ENCODE data around the gene APOF.
"Not testable (repeated sequence)": the region's sequence is repeated elsewhere in the genome, so short reads cannot be mapped to it uniquely, and the experiment has no call there.

APOF gene

GRCh38 chr12:56350662-56351061 is 12.0 kb downstream of the APOF start:
- no peaks in the 10 kb centered on the region for H3K4me1 ChIP-seq
- no peaks in the 10 kb centered on the region for H3K79me2 ChIP-seq
- no peaks in the 10 kb centered on the region for H3K36me3 ChIP-seq (ENCODE audit: control insufficient read depth, insufficient read depth, low read length)

GRCh38 chr12:56348776-56349175 is 13.9 kb downstream of the APOF start:
- no peaks in the 10 kb centered on the region for H3K36me3 ChIP-seq (ENCODE audit: control insufficient read depth, insufficient read depth, low read length)
- no peak overlapping the region for H3K4me3 ChIP-seq (ENCODE audit: low read depth, low read length)
- no peak overlapping the region for H3K27ac ChIP-seq
- no peaks in the 10 kb centered on the region for H3K9me3 ChIP-seq (ENCODE audit: control insufficient read depth, low read length)
- no peak for TF ChIP-seq CTCF (IDR thresholded peaks at IDR 0.05)
- H3K4me1 ChIP-seq, result no peaks in the 10 kb centered on the region
- no peak overlapping the region for H2AFZ ChIP-seq
- no peaks in the 10 kb centered on the region for H3K27me3 ChIP-seq (ENCODE audit: control insufficient read depth, insufficient read depth, low read length)
- no peaks in the 10 kb centered on the region for H3K79me2 ChIP-seq
- no peak overlapping the region for H3K9ac ChIP-seq
- no peak overlapping the region for H3K4me2 ChIP-seq (ENCODE audit: low read length)

More at GRCh38 chr12:56350662-56351061, 12.0 kb downstream of the APOF start:
- no peak overlapping the region for H3K27ac ChIP-seq
- no peaks in the 10 kb centered on the region for H3K27me3 ChIP-seq (ENCODE audit: control insufficient read depth, insufficient read depth, low read length)
- no peak for TF ChIP-seq CTCF (IDR thresholded peaks at IDR 0.05)
- no peak overlapping the region for H2AFZ ChIP-seq
- H3K4me2 ChIP-seq (ENCODE audit: low read length), result no peak overlapping the region
- H3K4me3 ChIP-seq (ENCODE audit: low read depth, low read length), result no peak overlapping the region
- H3K9ac ChIP-seq, result no peak overlapping the region
- no peaks in the 10 kb centered on the region for H3K9me3 ChIP-seq (ENCODE audit: control insufficient read depth, low read length)

DNA sequence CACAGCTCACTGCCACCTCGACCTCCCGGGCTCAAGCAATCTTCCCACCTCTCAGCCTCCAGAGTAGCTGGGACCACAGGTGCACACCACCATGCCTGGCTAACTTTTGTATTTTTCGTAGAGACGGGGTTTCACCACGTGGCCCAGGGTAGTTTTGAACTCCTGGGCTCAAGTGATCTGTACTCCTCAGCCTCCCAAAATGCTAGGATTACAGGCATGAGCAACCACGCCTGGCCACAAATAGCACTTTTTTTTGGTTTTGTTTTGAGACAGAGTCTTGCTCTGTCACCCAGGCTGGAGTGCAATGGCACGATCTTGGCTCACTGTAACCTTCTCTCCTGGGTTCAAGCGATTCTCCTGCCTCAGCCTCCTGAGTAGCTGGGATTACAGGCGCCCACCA is 15.4 kb downstream of the APOF start:
- H3K27ac ChIP-seq; H3K4me3 ChIP-seq (ENCODE audit: low read depth, low read length); H2AFZ ChIP-seq; H3K9me3 ChIP-seq (ENCODE audit: control insufficient read depth, low read length); H3K79me2 ChIP-seq; H3K4me2 ChIP-seq (ENCODE audit: low read length); H3K9ac ChIP-seq; H3K27me3 ChIP-seq (ENCODE audit: control insufficient read depth, insufficient read depth, low read length); H3K36me3 ChIP-seq (ENCODE audit: control insufficient read depth, insufficient read depth, low read length); H3K4me1 ChIP-seq: not testable (repeated sequence)

DNA sequence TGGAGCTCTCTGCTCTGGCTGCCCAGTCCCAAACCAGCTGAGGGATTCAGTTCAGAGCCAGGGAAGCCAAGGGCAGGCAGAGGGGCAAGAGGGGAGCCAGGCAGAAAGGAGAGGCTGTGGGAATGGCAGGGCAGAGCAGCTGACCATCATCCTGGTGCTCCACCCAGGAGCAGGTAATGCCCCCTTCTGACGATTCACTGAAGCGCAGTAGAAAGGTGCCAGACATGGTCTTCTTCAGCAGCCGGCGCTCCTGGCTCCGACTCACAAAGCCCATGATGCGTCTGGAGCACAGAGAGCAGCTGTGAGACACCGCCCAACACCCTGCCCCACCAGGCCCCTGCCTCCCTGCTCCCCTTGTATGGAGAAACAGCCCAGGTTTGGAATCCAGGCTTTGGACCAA is 16.0 kb downstream of the APOF start:
- H3K4me3 ChIP-seq (ENCODE audit: low read depth, low read length), result no peak overlapping the region
- H3K79me2 ChIP-seq, result no peaks in the 10 kb centered on the region
- H3K4me2 ChIP-seq (ENCODE audit: low read length), result no peak overlapping the region
- no peak for TF ChIP-seq CTCF (IDR thresholded peaks at IDR 0.05)
- no peaks in the 10 kb centered on the region for H3K4me1 ChIP-seq
- no peaks in the 10 kb centered on the region for H3K27me3 ChIP-seq (ENCODE audit: control insufficient read depth, insufficient read depth, low read length)
- no peaks in the 10 kb centered on the region for H3K9me3 ChIP-seq (ENCODE audit: control insufficient read depth, low read length)
- H3K36me3 ChIP-seq (ENCODE audit: control insufficient read depth, insufficient read depth, low read length), result no peaks in the 10 kb centered on the region
- no peak overlapping the region for H2AFZ ChIP-seq
- H3K27ac ChIP-seq, result no peak overlapping the region
- no peak overlapping the region for H3K9ac ChIP-seq

GRCh38 chr12:56342290-56342689 is 20.4 kb downstream of the APOF start:
- H3K4me3 ChIP-seq (ENCODE audit: low read depth, low read length); H3K36me3 ChIP-seq (ENCODE audit: control insufficient read depth, insufficient read depth, low read length); H3K9ac ChIP-seq; H3K4me1 ChIP-seq; H3K9me3 ChIP-seq (ENCODE audit: control insufficient read depth, low read length); H2AFZ ChIP-seq; H3K27ac ChIP-seq; H3K27me3 ChIP-seq (ENCODE audit: control insufficient read depth, insufficient read depth, low read length); H3K79me2 ChIP-seq; H3K4me2 ChIP-seq (ENCODE audit: low read length): not testable (repeated sequence)

GRCh38 chr12:56341616-56342015 is 21.0 kb downstream of the APOF start:
- H3K9ac ChIP-seq, result no peak overlapping the region
- no peak for TF ChIP-seq CTCF (IDR thresholded peaks at IDR 0.05)
- H3K4me2 ChIP-seq (ENCODE audit: low read length), result no peak overlapping the region
- no peaks in the 10 kb centered on the region for H3K9me3 ChIP-seq (ENCODE audit: control insufficient read depth, low read length)
- no peak overlapping the region for H3K4me3 ChIP-seq (ENCODE audit: low read depth, low read length)
- H3K4me1 ChIP-seq, result no peaks in the 10 kb centered on the region
- no peaks in the 10 kb centered on the region for H3K36me3 ChIP-seq (ENCODE audit: control insufficient read depth, insufficient read depth, low read length)
- no peak overlapping the region for H3K27ac ChIP-seq
- no peak overlapping the region for H2AFZ ChIP-seq
- H3K27me3 ChIP-seq (ENCODE audit: control insufficient read depth, insufficient read depth, low read length), result no peaks in the 10 kb centered on the region
- H3K79me2 ChIP-seq, result no peaks in the 10 kb centered on the region
